ENCODE data around the gene EML6. TPM values are rescaled to one million over a fixed set of nuclear protein-coding genes. Genes with fewer than 3 reads are reported as not detected.
"Not testable (repeated sequence)": the region's sequence is repeated elsewhere in the genome, so short reads cannot be mapped to it uniquely, and the experiment has no call there.

EML6 gene
- total RNA-seq, 2 donors from 2014 or later = 3.2 to 12.1 TPM

DNA sequence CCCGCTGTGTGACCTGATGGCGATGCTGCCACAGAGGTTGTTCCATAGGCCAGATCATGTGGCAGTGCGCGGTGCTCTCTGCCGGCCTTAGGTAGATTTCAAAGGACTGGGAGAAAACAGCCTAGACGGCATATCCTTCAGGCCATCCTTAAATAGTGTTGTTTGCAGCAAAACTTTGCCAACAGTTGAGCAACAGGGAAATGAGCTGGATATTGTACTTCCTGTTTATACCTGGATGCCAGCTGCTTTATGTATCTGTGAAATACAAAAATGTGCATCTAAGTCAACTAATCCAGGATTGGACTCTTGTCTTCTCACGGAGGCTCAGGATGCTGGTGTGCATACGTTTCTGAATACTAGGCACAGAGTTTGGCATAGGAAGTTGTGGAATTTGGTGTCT is 107.1 kb downstream of the EML6 start:
- no peak for DNase-seq (ENCODE audit: low spot score)
- intact Hi-C loops (cut with DNase I) = no loop called here

DNA sequence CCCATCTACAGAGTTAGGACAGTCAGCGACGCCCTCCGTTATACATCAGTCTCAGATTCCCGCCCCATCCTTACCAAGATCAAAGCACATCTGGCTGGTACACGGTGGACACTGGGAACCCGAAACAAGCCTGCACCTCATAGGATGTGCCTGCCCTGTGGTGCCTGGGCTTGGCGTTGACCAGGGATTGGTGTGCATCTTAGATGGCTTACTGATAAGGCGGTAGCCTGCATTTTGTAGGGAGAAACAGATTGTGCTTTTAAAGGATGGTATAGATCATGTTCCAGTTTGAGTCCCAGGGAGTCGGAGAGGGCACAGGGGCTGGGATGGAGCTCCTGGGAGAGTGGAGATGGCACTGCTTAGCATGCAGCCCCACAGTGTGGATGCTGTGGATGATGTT is 108.0 kb downstream of the EML6 start:
- intact Hi-C loops (cut with DNase I) = no loop called here
- DNase-seq (ENCODE audit: low spot score) = no peak

DNA sequence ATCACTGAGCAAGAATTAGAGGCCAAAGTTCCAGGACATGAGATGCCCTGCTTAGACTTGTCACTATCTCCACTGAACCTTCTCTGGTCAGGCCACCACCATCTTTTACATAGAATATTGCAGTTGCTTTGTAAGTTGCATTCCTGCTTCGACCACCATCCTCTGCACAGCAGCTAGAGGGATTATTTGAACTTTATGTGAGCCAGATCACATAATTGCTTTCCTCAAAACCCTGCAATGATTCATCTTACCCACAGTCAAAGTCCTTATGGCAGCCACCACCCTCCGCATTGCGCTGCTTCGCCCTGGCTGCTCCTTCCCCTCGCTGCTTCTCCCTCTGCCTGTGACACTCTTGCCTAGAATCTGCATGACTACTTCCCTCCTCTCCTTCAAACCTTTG is 111.3 kb downstream of the EML6 start:
- intact Hi-C loops (cut with DNase I) = loop anchor here in 1 of 2 donors (5.0 kb wide), 1 partner anchor 312 kb away; no protein-coding TSS in a partner anchor
- no peak for DNase-seq (ENCODE audit: low spot score)

DNA sequence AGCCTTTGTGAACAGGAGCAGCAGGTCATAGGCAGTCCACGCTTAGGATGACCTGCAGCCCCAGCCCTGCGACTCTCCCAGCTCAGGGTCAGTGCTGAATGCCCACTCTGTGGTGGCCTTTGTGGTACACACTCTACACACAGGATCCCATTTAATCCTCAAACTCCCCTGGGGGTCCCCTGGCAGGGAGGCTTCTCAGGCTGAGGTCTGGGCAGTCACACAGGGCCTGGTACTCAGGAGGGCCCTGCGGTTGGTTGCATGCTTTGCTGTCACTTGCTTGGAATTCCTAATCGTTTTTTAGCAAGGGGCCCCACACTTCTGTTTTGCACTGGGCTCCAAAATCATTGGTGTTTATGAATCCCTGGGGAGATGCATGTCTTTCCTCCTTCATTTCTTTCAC is 113.0 kb downstream of the EML6 start:
- intact Hi-C loops (cut with DNase I) = loop anchor here in 1 of 2 donors (5.0 kb wide), 1 partner anchor 314 kb away; no protein-coding TSS in a partner anchor
- no peak for DNase-seq (ENCODE audit: low spot score)

DNA sequence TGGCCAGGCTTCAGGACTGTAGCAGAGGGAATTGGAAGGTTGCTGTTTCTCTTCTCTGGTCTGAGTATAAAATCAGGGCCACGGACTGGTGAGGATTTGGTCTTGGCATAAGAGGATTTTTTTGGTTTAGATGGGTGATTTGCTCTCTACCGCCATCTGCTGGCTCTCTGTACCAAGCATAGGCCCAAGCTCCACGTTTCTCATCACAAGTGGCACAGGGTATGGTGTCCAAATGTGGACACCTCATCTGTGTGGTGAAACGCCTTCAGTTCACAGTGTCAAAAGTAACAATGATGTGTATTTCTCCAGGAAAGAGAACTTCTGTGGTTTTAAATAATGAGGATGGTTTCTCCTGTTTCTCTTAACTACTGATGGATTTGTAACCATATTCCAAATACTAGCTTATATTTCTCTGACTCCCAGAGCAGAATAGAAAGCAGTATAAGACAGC is 115.1 kb downstream of the EML6 start:
- intact Hi-C loops (cut with DNase I) = loop anchor here in 1 of 2 donors (5.0 kb wide), 1 partner anchor 316 kb away; no protein-coding TSS in a partner anchor

DNA sequence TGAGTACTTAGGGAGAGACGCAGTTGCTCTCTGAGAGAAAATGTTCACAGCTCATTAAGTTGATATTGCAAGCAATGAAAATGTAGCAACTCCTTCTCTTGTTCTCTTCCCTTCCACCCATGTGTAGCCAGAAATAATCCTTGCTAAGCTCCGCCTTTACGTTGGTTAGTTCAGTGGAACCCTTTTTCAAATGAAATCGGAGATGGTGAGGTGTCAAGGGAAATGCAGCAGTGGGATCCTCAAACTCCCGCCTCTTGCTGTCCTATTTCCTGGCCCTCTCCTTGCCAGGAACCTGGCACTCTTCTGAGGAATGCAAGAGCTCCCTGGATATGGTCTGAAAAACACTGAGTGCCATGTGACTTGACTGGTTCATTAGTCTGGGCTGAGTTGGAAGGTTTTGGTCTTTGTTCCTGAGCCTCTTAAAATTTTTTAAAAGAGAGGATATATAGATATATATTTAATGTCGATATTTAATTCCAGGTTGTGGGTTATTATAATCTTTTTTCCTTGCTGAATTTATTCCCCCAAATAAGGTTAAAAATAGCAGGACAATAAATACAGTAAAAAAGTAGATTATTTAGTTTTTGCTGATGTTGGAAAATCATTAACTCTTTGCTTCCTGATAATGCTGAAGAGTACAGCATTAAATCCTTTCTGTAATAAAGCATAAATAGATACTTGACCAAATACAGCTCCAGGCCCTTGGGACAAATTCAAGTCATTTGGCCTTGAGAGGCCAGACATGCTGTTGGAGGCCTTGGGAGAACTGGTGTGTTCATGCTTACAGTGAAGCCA is 116.2 kb downstream of the EML6 start:
- intact Hi-C loops (cut with DNase I) = loop anchor here in 1 of 2 donors (5.0 kb wide), 1 partner anchor 317 kb away; no protein-coding TSS in a partner anchor

More for the DNA sequence above, 115.1 kb downstream of the EML6 start:
- peak; percentile 80 for DNase-seq (ENCODE audit: low spot score)

DNA sequence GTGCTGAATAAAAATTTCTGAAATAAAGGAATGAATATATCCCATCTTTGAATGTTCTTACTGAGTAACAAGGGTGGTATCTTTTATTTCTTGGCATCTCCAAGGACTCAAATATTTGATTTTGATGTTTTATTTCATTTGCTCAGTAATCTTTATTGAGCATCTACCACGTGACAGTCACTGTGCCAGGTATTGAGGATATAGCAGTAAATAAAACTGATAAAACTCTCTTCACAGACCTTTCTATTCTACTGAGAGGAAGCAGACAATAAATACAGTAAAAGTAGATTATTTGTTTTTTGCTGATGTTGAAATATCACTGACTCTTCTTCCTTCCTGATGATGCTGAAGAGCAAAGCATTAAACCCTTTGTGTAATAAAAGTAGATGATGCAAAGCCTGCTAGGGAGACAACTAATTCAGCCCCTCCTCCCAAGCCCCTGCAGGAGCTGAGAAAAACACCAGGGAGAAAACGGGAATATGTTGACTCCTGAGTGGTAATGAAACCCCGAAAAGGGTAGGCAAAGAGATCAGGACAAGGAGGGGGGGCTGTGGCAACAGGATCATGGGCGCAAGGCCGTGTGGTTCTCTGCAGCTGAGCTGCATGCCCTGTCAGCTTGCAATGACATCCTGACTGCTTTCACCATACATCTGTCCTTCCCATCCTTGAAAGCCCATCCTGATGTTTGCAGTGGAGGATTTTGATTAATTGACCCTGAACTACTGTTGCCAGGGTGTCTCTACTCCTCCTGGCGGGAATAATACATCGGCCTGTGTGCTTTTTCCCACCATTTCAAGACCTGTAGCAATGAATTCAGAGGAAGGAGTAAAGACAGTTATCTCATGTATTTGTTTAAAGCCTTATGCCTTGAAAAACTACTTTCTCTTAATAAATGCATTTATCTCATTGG is 117.4 kb downstream of the EML6 start:
- no peak for DNase-seq (ENCODE audit: low spot score)
- intact Hi-C loops (cut with DNase I) = no loop called here

More for the DNA sequence above, 116.2 kb downstream of the EML6 start:
- no peak for DNase-seq (ENCODE audit: low spot score)

DNA sequence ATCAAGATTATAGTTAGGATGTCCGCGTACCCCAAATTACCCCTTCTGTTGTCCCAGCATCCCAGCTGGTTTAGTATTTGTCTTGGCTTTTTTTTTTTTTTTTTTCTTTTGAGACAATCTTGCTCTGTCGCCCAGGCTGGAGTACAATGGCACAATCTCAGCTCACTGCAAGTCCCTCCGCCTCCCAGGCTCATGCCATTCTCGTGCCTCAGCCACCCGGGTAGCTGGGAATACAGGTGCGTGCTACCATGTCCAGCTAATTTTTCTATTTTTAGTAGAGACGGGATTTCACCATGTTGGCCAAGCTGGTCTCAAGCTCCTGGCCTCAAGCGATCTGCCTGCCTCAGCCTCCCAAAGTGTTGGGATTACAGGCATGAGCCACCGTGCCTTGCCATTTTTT is 118.0 kb downstream of the EML6 start:
- intact Hi-C loops (cut with DNase I); DNase-seq (ENCODE audit: low spot score): not testable (repeated sequence)

DNA sequence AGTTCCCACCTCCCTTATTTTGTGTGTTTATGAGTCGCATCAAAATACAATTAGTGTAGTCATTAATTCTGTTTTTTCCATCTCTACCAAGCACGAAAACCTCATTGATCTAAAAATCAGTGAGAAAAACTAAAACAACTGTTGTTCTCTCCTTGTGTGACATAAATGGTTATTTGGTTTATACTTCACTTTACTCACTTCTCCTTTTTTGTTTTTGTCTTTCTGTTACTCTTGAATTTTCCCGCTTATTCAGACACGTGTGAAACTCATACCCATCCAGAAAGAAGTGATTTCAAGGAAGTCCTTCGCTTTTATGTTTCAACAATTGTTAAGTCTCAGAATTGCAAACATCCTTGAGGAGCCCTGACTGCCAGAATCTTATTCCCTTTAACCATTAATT is 121.6 kb downstream of the EML6 start:
- DNase-seq (ENCODE audit: low spot score) = no peak
- intact Hi-C loops (cut with DNase I) = no loop called here

DNA sequence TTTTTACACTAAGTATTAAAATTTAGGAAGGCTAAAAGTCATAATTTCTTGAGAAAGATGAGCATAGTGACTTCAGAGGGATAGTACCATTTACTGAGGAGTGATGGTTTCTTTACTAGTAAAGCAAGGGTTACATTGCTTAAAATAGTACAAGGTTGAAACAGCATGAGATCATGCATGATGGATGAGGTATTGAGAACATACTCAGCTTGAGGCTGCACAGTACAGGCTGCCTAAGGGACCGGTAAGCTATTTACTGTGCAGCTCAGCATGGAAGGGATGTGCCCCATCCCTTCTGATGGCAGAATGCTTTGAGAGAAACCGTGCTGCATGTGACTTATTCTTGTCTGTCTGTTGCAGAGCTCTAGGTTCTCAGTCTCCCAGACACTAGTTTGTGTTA is 122.1 kb downstream of the EML6 start:
- intact Hi-C loops (cut with DNase I) = no loop called here
- DNase-seq (ENCODE audit: low spot score) = no peak

DNA sequence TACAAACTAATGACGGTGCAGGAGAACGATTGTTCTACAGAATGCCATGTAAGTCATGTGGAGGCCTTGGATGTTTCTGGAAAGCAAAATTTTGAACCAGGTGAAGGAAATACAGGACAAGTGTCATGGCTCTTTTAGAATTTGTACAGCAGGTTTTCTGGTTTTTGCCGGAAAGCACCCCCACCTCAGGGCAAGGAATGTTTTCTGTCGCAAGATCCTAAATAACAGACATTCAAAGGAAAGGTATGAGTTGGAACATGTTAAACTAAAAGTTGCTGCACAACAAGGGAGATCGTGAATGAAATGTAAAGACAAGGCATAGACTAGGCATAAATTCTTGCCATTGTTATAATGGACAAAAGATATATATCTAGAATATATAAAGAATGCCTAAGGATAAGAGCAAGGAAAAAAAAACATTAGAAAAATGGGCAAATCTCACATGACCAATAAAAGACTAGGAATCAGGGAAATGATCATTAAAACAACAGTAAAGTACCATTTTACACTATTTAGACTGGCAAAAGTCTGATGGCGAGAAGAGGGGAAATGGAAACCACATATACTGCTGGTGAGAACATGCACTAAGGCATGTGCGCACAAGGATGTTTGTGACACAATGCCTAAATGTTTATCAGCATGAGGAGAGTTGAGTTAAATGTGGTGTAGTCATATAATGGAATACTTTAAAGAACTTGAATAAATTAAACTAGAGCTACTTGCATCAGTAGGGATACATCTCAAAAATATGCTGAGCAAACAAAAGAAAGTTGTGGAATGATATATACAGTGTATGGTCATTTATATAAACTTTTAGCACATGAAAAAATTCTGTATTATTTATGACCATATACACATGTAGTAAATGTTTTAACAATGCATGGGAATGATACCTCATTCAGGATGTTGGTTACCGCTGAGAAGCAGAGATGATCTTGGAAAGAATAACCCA is 127.0 kb downstream of the EML6 start:
- intact Hi-C loops (cut with DNase I) = no loop called here
- no peak for DNase-seq (ENCODE audit: low spot score)

DNA sequence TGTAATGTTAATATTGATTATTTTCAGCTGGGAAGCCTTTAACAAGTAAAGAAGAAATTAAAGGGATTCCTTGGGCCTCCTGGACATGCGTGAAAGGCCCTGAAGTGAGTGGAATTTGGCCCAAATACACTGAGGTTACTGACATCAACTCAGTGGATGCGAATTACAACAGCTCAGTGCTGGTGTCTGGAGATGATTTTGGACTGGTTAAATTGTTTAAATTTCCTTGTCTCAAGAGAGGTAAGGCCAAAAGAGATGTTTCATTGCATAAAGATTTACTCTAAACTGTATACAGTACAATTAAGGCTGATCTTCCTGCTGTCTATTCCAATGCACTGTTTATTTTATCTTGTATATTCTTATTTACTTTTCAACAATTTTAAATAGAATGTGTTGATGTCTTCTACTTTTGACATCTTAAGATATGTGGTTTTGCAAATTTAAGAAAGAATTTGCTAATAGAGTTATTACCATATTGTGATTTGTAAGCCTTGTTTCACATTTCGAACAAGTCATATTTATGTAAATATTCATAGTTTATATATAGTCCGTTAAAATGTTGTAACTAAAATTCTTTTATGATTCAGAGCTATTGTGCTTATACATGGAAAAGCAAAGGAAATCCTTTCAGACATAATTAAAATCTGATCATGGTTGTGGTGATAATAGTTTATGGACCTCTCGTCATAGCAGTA is 130.3 kb downstream of the EML6 start:
- no peak for DNase-seq (ENCODE audit: low spot score)
- intact Hi-C loops (cut with DNase I) = no loop called here

DNA sequence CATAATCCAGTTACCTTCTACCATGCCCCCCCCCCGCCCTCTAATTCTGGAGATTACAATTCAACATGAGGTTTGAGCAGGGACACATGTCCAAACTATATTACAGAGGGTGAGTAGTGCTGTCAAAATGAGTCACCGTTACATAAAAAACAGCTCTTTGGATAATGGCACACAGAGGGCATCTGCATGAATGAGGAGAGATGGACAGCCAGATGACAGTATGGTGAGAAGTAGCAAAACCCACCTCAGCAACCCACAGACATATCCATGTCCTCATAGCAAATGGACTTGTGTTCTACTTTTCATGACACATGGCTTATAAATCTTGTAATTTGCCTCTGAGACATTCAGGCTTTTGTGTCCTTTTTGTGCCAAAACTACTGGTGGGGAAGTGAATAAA is 132.0 kb downstream of the EML6 start:
- no peak for DNase-seq (ENCODE audit: low spot score)
- intact Hi-C loops (cut with DNase I) = no loop called here

DNA sequence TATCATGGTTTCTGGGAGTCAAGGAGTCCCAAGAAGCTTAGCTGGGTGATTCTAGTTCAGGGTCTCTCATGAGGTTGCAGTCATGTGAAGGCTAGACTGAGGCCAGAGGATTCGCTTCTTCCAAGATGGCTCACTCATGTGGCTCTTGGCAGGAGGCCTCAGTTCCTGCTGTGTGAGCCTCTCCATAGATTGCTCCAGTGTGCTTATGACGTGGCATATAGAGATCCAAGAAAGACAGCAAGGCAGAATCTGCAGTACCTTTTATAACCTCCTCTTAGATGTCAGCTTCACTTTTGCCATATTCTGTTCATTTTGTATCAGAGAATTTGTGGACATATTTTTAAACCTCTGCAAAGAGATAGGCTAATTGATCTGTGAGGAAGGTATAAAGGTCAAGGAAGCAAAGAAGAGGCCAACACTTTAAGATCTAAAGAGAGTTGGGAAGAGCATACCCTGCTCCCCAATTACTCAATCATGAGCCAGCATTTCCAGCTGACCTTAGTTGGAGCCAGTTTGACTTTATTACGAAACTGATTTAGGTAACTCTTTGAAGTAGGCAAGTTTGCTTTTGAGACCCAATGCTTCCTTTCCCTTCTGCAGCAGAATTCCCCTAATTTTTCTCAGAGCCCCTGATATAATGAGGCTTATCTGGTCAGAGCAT is 134.7 kb downstream of the EML6 start:
- intact Hi-C loops (cut with DNase I) = no loop called here
- DNase-seq (ENCODE audit: low spot score) = no peak

DNA sequence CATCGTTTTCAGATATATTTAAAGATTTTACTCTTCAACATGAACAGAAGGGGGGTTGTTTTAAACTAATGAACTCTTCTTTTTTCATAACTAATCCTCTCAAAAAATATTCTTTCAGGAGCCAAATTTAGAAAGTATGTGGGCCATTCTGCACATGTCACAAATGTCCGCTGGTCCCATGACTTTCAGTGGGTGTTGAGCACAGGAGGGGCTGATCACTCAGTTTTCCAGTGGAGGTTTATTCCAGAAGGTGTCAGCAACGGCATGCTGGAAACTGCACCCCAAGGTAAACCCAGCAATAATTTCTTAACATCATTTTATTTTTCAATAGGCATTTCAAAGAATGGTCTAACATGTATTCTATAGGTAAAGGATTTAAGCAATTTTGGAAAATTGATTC is 136.0 kb downstream of the EML6 start:
- intact Hi-C loops (cut with DNase I) = no loop called here
- DNase-seq (ENCODE audit: low spot score) = no peak

DNA sequence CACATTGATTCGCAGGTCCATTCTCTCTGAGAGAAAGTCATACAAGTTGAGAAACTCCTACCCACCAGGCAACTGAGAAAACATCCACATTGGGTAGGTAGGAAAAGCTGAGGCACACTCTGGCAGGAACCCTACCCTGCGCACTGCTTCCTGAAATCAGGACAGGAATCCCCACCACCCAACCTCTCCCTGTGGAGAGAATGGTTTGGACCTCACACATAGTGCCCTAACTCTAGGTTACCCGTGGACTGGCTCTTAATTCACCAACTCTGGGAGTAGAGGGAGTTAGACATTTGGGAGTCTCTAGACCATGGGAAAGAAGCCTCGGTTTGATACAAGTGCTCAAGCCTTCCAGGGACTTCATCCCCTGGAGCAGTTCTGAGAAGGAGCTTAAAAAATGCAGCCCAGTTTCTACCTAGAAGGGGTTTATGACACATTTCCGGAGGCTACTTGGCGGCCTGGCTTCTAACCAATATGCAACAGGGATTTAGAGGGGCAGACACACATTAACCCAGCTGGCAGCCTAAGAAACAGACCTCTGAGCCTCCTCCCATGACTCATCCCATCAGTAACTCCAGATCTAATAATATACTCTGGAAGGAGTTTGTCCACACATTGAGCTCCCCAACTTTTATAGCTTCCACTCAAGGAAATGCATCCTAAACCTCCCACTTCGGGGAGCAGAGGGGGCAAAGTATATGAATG is 136.7 kb downstream of the EML6 start:
- intact Hi-C loops (cut with DNase I) = no loop called here

DNA sequence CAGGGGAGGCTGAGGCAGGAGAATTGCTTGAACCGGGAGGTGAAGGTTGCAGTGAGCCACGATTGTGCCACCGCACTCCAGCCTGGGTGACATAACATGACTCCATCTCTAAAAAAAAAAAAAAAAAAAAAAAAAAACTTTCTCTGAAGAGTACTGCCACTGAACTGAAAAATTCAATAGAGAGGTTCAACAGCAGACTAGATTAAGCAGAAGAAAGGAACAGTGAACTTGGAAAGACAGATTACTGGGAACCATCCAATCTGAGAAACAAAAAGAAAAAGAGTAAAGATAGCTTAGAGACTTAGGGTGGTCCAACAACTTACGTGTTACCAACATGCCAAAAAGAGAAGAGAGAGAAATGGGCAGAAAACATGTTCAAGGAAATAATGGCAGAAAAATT is 138.8 kb downstream of the EML6 start:
- intact Hi-C loops (cut with DNase I) = no loop called here
- no peak for DNase-seq (ENCODE audit: low spot score)

More for the DNA sequence above, 136.7 kb downstream of the EML6 start:
- no peak for DNase-seq (ENCODE audit: low spot score)
